Left hindlimb (tissue), 1 donor: ENCODE measurements around the gene CST7.

Source experiments
- DNase-seq: peaks from one replicate; pipeline ENCODE4 v3.0.0-alpha.2; 2018

Gene CST7

GRCh38 chr20:24965065-24965919 lies 16.2 kb downstream of the CST7 start:
- DNase-seq: no peak

- DNase-seq: no peak
These were observed 17.4 kb downstream of the CST7 start for GRCh38 chr20:24966317-24967012.

GRCh38 chr20:24968278-24968800 lies 19.3 kb downstream of the CST7 start:
- no peak for DNase-seq

- no peak for DNase-seq
These were observed 20.3 kb downstream of the CST7 start for GRCh38 chr20:24969186-24970029.

- no peak for DNase-seq
These were observed 21.0 kb downstream of the CST7 start for GRCh38 chr20:24970030-24970553.

- DNase-seq: no peak
These were observed 21.7 kb downstream of the CST7 start for GRCh38 chr20:24970754-24971153.

- no peak for DNase-seq
These were observed 22.5 kb downstream of the CST7 start for GRCh38 chr20:24971376-24972101.

GRCh38 chr20:24972341-24972740 lies 23.3 kb downstream of the CST7 start:
- no peak for DNase-seq

GRCh38 chr20:24977336-24977735 lies 28.3 kb downstream of the CST7 start:
- no peak for DNase-seq

- no peak for DNase-seq
These were observed 28.7 kb downstream of the CST7 start for GRCh38 chr20:24977797-24978196.

GRCh38 chr20:24978513-24978912 lies 29.4 kb downstream of the CST7 start:
- DNase-seq: no peak

- DNase-seq: no peak
These were observed 30.2 kb downstream of the CST7 start for GRCh38 chr20:24979036-24979960.

- no peak for DNase-seq
These were observed 31.4 kb downstream of the CST7 start for GRCh38 chr20:24980291-24981053.

- no peak for DNase-seq
These were observed 32.2 kb downstream of the CST7 start for GRCh38 chr20:24981282-24981681.

GRCh38 chr20:24981790-24982189 lies 32.7 kb downstream of the CST7 start:
- DNase-seq: no peak

- DNase-seq: no peak
These were observed 34.8 kb downstream of the CST7 start for GRCh38 chr20:24983896-24984295.

GRCh38 chr20:24984961-24985640 lies 36.0 kb downstream of the CST7 start:
- DNase-seq: no peak

- DNase-seq: no peak
These were observed 36.7 kb downstream of the CST7 start for GRCh38 chr20:24985802-24986201.

GRCh38 chr20:24986436-24987015 lies 37.5 kb downstream of the CST7 start:
- no peak for DNase-seq
